K562 (cell line): ENCODE data around the gene TSPAN13. TPM values are rescaled to one million over a fixed set of nuclear protein-coding genes. Genes with fewer than 3 reads are reported as not detected.

Experiments
- ATAC-seq: fragments of 200-7000 bp; cut with Tn5 transposase; 3 replicates; pipeline ENCODE4 v1.9.1; 2020; ENCODE audit warnings: moderate library complexity
- BruUV-seq: library from RNA; stranded (reverse); fragments of 400-500 nt; replicated peaks from 2 replicates; lab custom pipeline; 2021; lab: Mats Ljungman, UMichigan
- CTCF ChIA-PET: fragments of 300-600 bp; formaldehyde crosslinking; extraction: SDS; loops from one replicate; lab custom pipeline; 2021; ENCODE audit warnings: low intra/inter-chr PET ratio; lab: Yijun Ruan, JAX
- POLR2A ChIA-PET: fragments of 300-600, 350-650 bp; sonication (Branson Sonifier 250); formaldehyde crosslinking; extraction: SDS; loops from one replicate; lab custom pipeline; 2021; ENCODE audit warnings: antibody characterized with exemption, inconsistent platforms; lab: Yijun Ruan, JAX
- DNase-seq, 4 experiments: peaks; one replicate each; pipeline versions ENCODE4 v3.0.0 to v3.0.0-alpha.2; 2011 to 2018; ENCODE audit warnings: low spot score in 3 of 4, mixed read lengths in 3 of 4; ENCODE audit errors: extremely low read depth in 1 of 4
- FAIRE-seq: peaks from 2 replicates; lab custom pipeline; 2011; peaks lifted over from hg19 to GRCh38; lab: Jason Lieb, UNC
- H2AFZ ChIP-seq: 2 replicates; pipeline ENCODE4 v1.6.0; 2011; ENCODE audit warnings: low read depth, low read length, control low read depth, inconsistent platforms
- H3K27ac ChIP-seq: fragments of 200-600 bp; 3 replicates; pipeline ENCODE4 v1.8.0; 2011; ENCODE audit warnings: low read depth, mild to moderate bottlenecking, control low read depth, inconsistent platforms, low read length, moderate library complexity, mixed read lengths; ENCODE audit errors: extremely low read depth
- H3K27me3 ChIP-seq, 2 experiments: fragments of 300-600 bp in 1 of 2; 2 replicates in 1 of 2; 3 replicates in 1 of 2; pipeline versions ENCODE4 v1.6.0 to v1.8.0; 2011; ENCODE audit warnings: inconsistent platforms in 2 of 2, low read length in 2 of 2, mild to moderate bottlenecking in 1 of 2, mixed read lengths in 1 of 2, moderate library complexity in 1 of 2; ENCODE audit not compliant: control insufficient read depth in 2 of 2, insufficient read depth in 2 of 2
- H3K36me3 ChIP-seq: fragments of 300-600 bp; 3 replicates; pipeline ENCODE4 v1.8.0; 2011; ENCODE audit warnings: mild to moderate bottlenecking, low read length, inconsistent platforms; ENCODE audit not compliant: control insufficient read depth, insufficient read depth
- H3K4me1 ChIP-seq, 2 experiments: fragments of 200-600 bp in 1 of 2; replicated peaks in 1 of 2; 2 replicates in 1 of 2; 3 replicates in 1 of 2; pipeline versions ENCODE4 v1.5.1 to v1.8.0; 2011; ENCODE audit warnings: inconsistent platforms in 2 of 2, low read length in 2 of 2, mild to moderate bottlenecking in 1 of 2, mixed read lengths in 1 of 2, moderate library complexity in 1 of 2; ENCODE audit not compliant: control insufficient read depth in 2 of 2, insufficient read depth in 2 of 2
- H3K4me2 ChIP-seq: 2 replicates; pipeline ENCODE4 v1.6.1; 2011; ENCODE audit warnings: low read length, control low read depth, inconsistent platforms, mixed read lengths; ENCODE audit not compliant: insufficient read depth
- H3K4me3 ChIP-seq: fragments of 200-600 bp; sonication (generic), shearing (Covaris generic); 2 replicates; pipeline ENCODE4 v1.5.1; 2016; ENCODE audit warnings: control low read depth, inconsistent platforms
- H3K79me2 ChIP-seq: fragments of 200-600 bp; 3 replicates; pipeline ENCODE4 v1.8.0; 2011; ENCODE audit warnings: low read length, inconsistent platforms; ENCODE audit not compliant: control insufficient read depth, insufficient read depth
- H3K9ac ChIP-seq, 2 experiments: 2 replicates each; pipeline versions ENCODE4 v1.6.0 to v1.6.1; 2011; ENCODE audit warnings: low read depth in 2 of 2, low read length in 2 of 2, control low read depth in 1 of 2, inconsistent platforms in 1 of 2, mild to moderate bottlenecking in 1 of 2, mixed read lengths in 1 of 2; ENCODE audit not compliant: insufficient read depth in 1 of 2
- H3K9me1 ChIP-seq: one replicate; pipeline ENCODE4 v1.6.0; 2011; ENCODE audit warnings: inconsistent platforms, mild to moderate bottlenecking, low read length, moderate library complexity; ENCODE audit not compliant: control insufficient read depth, insufficient read depth
- H3K9me3 ChIP-seq: replicated peaks from 2 replicates; pipeline ENCODE4 v1.5.1; 2011; ENCODE audit warnings: low read depth, low read length, inconsistent platforms; ENCODE audit not compliant: control insufficient read depth, insufficient read depth
- H4K20me1 ChIP-seq: replicated peaks from 2 replicates; pipeline ENCODE4 v1.6.1; 2011; ENCODE audit warnings: low read length, inconsistent platforms, mixed read lengths; ENCODE audit not compliant: control insufficient read depth, insufficient read depth
- BCOR ChIP-seq: fragments of 450-650 bp; IDR thresholded peaks from 2 replicates; pipeline ENCODE4 v1.6.1; 2016
- FUS ChIP-seq: fragments of 200-400 bp; formaldehyde crosslinking; optimal IDR thresholded peaks from 2 replicates; pipeline ENCODE3; 2017; ENCODE audit warnings: low read depth, low read length
- HEY1 ChIP-seq: fragments of 250-450 bp; sonication (Bioruptor Pico); IDR thresholded peaks from 2 replicates; pipeline ENCODE4 v1.5.0; 2020; ENCODE audit warnings: mild to moderate bottlenecking, moderate library complexity, borderline replicate concordance
- KDM4B ChIP-seq, 2 experiments: fragments of 450-650 bp in 1 of 2; sonication (generic) in 1 of 2; IDR thresholded peaks; 2 replicates each; pipeline ENCODE4 v1.6.1; 2016 to 2017; ENCODE audit warnings: borderline replicate concordance in 2 of 2, antibody characterized with exemption in 1 of 2, low read depth in 1 of 2, mild to moderate bottlenecking in 1 of 2
- KLF6 ChIP-seq: fragments of 250-450 bp; sonication (Bioruptor Pico); IDR thresholded peaks from 2 replicates; pipeline ENCODE4 v1.4.0; 2020; ENCODE audit warnings: mild to moderate bottlenecking, moderate library complexity, borderline replicate concordance
- LARP7 ChIP-seq: fragments of 450-650 bp; IDR thresholded peaks from 2 replicates; pipeline ENCODE4 v1.6.1; 2016
- MAFK ChIP-seq: IDR thresholded peaks from 2 replicates; pipeline ENCODE4 v1.6.1; 2011; ENCODE audit warnings: low read length, improper control_type of control experiment
- NELFE ChIP-seq: IDR thresholded peaks from 2 replicates; pipeline ENCODE4 v1.6.1; 2011; ENCODE audit warnings: mild to moderate bottlenecking; ENCODE audit not compliant: insufficient read depth, insufficient read length
- NR2C1 ChIP-seq, 2 experiments: fragments of 450-650 bp; IDR thresholded peaks; 2 replicates each; pipeline ENCODE4 v1.6.1; 2017; ENCODE audit warnings: mild to moderate bottlenecking in 2 of 2, antibody characterized with exemption in 1 of 2, inconsistent platforms in 1 of 2, missing compliant biosample characterization in 1 of 2, missing genetic modification characterization in 1 of 2
- RBFOX2 ChIP-seq: fragments of 200-400 bp; formaldehyde crosslinking; IDR thresholded peaks from 2 replicates; pipeline ENCODE4 v1.6.1; 2017; ENCODE audit warnings: low read depth, mild to moderate bottlenecking, low read length, moderate library complexity
- TGIF2 ChIP-seq: sonication (generic); formaldehyde crosslinking; IDR thresholded peaks from 2 replicates; pipeline ENCODE4 v1.8.1; 2022; ENCODE audit warnings: mild to moderate bottlenecking, missing genetic modification reagents, moderate library complexity
- THRA ChIP-seq: fragments of 450-650 bp; IDR thresholded peaks from 2 replicates; pipeline ENCODE4 v1.6.1; 2017; ENCODE audit warnings: mild to moderate bottlenecking, moderate library complexity
- ZNF165 ChIP-seq: fragments of 250-450 bp; sonication (Bioruptor Pico); IDR thresholded peaks from 2 replicates; pipeline ENCODE4 v1.4.0; 2020; ENCODE audit warnings: borderline replicate concordance
- ZNF586 ChIP-seq: fragments of 450-650 bp; formaldehyde crosslinking; conservative IDR thresholded peaks from 2 replicates; pipeline ENCODE4 v1.4.0; 2020; ENCODE audit warnings: mild to moderate bottlenecking, moderate library complexity
- WGBS: fragments of 100-300 bp; shearing (Covaris generic); methylation state at CpG from one replicate; pipeline ENCODE4 v1.1.6; 2016; ENCODE audit warnings: low coverage, mixed read lengths; ENCODE audit not compliant: insufficient coverage; ENCODE audit errors: missing lambda C conversion rate; 5-methylcytosine and 5-hydroxymethylcytosine counted together
- in situ Hi-C: fragments of 300-500 bp; cut with MboI; formaldehyde crosslinking; loops from 4 replicates; pipeline ENCODE4 v1.15.0; 2018; ENCODE audit warnings: inconsistent platforms, mixed read lengths
- intact Hi-C: fragments of 100-400 bp; cut with micrococcal nuclease; formaldehyde crosslinking; loops from 2 replicates; pipeline ENCODE4 v1.14.2; 2022
- polyA plus RNA-seq, 8 experiments: library from polyadenylated mRNA; depleted of rRNA in 4 of 8; stranded (reverse) in 5 of 8; unstranded in 3 of 8; fragments of >200 nt; fragmentation: Nextera tagmentation in 2 of 8; fragmentation: Illumina TruSeq in 1 of 8; extraction: Ambion mirVana in 2 of 8; extraction: Trizol in 1 of 8; gene quantifications; 2 replicates each; pipeline versions ENCODE4 v1.2.1 to v1.2.3, GENCODE V29; 2011 to 2014; ENCODE audit warnings: inconsistent platforms in 1 of 8, missing spikeins in 1 of 8
- total RNA-seq, 7 experiments: library from RNA; depleted of rRNA in 6 of 7; stranded (reverse); fragments of >200 nt in 6 of 7; fragmentation: Illumina TruSeq in 2 of 7; extraction: Trizol in 2 of 7; gene quantifications; 2 replicates each; pipeline versions ENCODE4 v1.2.1 to v1.2.3, GENCODE V29; 2011 to 2021; ENCODE audit warnings: low replicate concordance in 1 of 7
- TF ChIP-seq, protein P1 (sequence below): fragments of 450-650 bp; IDR thresholded peaks from 2 replicates; pipeline ENCODE4 v1.6.1; 2018; ENCODE audit not compliant: partially characterized antibody
- TF ChIP-seq, protein P2 (sequence below): fragments of 200-800 bp; sonication (Bioruptor generic); IDR thresholded peaks from 2 replicates; pipeline ENCODE4 v1.6.1; 2017; ENCODE audit warnings: missing genetic modification characterization, missing compliant biosample characterization

TSPAN13 gene
- total and polyA plus RNA-seq, 9 of the 15 experiments (the other 6 are each of a cell fraction or from before 2014, with no cell fraction given): 7.8 to 46.3 (median 20.0) TPM

DNA sequence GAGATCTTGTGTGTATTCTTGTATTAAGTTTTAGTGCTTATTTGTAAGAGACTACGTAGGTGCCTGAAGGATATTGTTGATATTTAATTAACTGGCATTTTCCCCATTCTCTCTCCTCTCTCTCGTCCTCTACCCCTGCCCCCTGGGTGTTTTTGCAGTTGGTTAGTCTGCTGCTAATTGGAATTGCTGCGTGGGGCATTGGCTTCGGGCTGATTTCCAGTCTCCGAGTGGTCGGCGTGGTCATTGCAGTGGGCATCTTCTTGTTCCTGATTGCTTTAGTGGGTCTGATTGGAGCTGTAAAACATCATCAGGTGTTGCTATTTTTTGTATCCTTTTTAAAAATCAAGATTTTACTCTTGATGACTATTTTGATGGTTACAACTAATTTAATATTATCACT, 22.5 kb downstream of the TSPAN13 start (continued):
- TF ChIP-seq, protein P1, sequence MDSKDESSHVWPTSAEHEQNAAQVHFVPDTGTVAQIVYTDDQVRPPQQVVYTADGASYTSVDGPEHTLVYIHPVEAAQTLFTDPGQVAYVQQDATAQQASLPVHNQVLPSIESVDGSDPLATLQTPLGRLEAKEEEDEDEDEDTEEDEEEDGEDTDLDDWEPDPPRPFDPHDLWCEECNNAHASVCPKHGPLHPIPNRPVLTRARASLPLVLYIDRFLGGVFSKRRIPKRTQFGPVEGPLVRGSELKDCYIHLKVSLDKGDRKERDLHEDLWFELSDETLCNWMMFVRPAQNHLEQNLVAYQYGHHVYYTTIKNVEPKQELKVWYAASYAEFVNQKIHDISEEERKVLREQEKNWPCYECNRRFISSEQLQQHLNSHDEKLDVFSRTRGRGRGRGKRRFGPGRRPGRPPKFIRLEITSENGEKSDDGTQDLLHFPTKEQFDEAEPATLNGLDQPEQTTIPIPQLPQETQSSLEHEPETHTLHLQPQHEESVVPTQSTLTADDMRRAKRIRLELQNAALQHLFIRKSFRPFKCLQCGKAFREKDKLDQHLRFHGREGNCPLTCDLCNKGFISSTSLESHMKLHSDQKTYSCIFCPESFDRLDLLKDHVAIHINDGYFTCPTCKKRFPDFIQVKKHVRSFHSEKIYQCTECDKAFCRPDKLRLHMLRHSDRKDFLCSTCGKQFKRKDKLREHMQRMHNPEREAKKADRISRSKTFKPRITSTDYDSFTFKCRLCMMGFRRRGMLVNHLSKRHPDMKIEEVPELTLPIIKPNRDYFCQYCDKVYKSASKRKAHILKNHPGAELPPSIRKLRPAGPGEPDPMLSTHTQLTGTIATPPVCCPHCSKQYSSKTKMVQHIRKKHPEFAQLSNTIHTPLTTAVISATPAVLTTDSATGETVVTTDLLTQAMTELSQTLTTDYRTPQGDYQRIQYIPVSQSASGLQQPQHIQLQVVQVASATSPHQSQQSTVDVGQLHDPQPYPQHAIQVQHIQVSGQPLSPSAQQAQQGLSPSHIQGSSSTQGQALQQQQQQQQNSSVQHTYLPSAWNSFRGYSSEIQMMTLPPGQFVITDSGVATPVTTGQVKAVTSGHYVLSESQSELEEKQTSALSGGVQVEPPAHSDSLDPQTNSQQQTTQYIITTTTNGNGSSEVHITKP: no peak
- TF ChIP-seq RBFOX2: no peak

DNA sequence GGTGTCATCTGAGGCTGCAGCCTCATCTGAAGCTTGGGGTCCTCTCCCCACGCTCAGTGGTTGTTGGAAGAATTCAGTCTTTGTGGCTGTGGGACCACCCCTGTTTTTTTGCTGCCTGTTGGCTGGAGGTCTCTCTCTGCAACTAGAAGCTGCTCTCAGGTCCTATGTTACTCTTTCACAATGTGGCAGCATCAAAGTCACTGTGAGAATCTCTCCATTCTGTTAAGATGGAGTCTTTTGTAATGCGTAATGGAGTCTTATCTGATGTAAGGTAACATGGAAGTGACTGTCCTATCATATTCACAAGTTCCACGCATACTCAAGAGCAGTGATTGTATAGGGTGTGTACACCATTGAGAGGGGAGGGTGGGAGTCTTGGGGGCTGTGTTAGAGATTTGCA, 24.9 kb downstream of the TSPAN13 start:
- DNase-seq: no peak
- Histone ChIP-seq H3K79me2 (peaks cover 7% of the 10 kb centered on the region; the same call in 1 of the 3 replicates), H3K9ac (no peak overlapping the region), H2AFZ (no peak overlapping the region), H3K36me3 (peaks cover 11% of the 10 kb centered on the region; the same call in 2 of the 3 replicates), H3K4me2 (no peak overlapping the region), H3K27ac (no peak overlapping the region), H3K9me3 (no peaks in the 10 kb centered on the region), H3K4me3 (no peak overlapping the region), H3K27me3 (no peaks in the 10 kb centered on the region), H3K9me1 (no peaks in the 10 kb centered on the region), H4K20me1 (no peaks in the 10 kb centered on the region), H3K4me1 (peaks cover 0 to 13% of the 10 kb centered on the region in 2 experiments; a peak in 2 of 5 replicates)
- CTCF ChIA-PET: no interaction called here
- ATAC-seq: no peak; the same call in 2 of the 3 replicates
- POLR2A ChIA-PET: no interaction called here
- 68% methylated on average over 3 of the region's 3 CpGs for WGBS
- FAIRE-seq: no peak
- intact Hi-C loops: no loop called here
- in situ Hi-C loops: no loop called here
- no TSS peak for BruUV-seq
- TF ChIP-seq BCOR (no peak), ZNF586 (CRISPR knock-in tag) (no peak), LARP7 (no peak), NR2C1 (IDR thresholded peaks at IDR 0.05) (no peak), NR2C1 (tag; IDR thresholded peaks at IDR 0.05) (no peak), TGIF2 (CRISPR knock-in tag) (no peak), NELFE (no peak), HEY1 (no peak), KDM4B (IDR thresholded peaks at IDR 0.05; ENCODE audit: borderline replicate concordance in 2 of 2, low read depth in 1 of 2) (no peak), KLF6 (CRISPR knock-in tag) (no peak), ZNF165 (CRISPR knock-in tag) (no peak), THRA (no peak), FUS (no peak), MAFK (no peak)
- TF ChIP-seq, protein P2, sequence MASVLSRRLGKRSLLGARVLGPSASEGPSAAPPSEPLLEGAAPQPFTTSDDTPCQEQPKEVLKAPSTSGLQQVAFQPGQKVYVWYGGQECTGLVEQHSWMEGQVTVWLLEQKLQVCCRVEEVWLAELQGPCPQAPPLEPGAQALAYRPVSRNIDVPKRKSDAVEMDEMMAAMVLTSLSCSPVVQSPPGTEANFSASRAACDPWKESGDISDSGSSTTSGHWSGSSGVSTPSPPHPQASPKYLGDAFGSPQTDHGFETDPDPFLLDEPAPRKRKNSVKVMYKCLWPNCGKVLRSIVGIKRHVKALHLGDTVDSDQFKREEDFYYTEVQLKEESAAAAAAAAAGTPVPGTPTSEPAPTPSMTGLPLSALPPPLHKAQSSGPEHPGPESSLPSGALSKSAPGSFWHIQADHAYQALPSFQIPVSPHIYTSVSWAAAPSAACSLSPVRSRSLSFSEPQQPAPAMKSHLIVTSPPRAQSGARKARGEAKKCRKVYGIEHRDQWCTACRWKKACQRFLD (CRISPR knock-in tag): no peak
